HCT116 (cell line): ENCODE results near the gene BRINP3. TPM values are rescaled to one million over a fixed set of nuclear protein-coding genes. Genes with fewer than 3 reads are reported as not detected.

ENCODE experiments used
- ATAC-seq: fragments of 200-7000 bp; cut with Tn5 transposase; 2 replicates; pipeline ENCODE4 v1.9.1; 2020; ENCODE audit warnings: mild to moderate bottlenecking, moderate library complexity
- BruUV-seq: library from RNA; stranded (reverse); fragments of 400-500 nt; replicated peaks from 2 replicates; lab custom pipeline; 2021; lab: Mats Ljungman, UMichigan
- CTCF ChIA-PET: fragments of 300-600 bp; sonication (Branson Sonifier 250); formaldehyde crosslinking; loops from one replicate; lab custom pipeline; 2021; ENCODE audit warnings: antibody characterized with exemption; lab: Charles Lee
- POLR2A ChIA-PET: fragments of 300-600, 350-600 bp; sonication (Branson Sonifier 250); formaldehyde crosslinking; loops from one replicate; lab custom pipeline; 2021; ENCODE audit warnings: antibody characterized with exemption; lab: Charles Lee
- RAD21 ChIA-PET, 2 experiments: fragments of 300-600 bp; sonication (Branson Sonifier 250); formaldehyde crosslinking; loops; one replicate each; lab custom pipeline; 2023; ENCODE audit warnings: low total read pairs in 2 of 2; ENCODE audit not compliant: uncharacterized antibody in 2 of 2, unreplicated experiment in 2 of 2, low non-redundant PET in 1 of 2; lab: Charles Lee
- DNase-seq: peaks from one replicate; pipeline ENCODE4 v3.0.0-alpha.2; 2010; ENCODE audit warnings: low read depth, low spot score
- H2AFZ ChIP-seq: fragments of 200-600 bp; shearing (Covaris generic), sonication (generic); 2 replicates; pipeline ENCODE4 v1.6.1; 2017; ENCODE audit warnings: low read depth, mixed run types, mixed read lengths, antibody characterized with exemption, low read length; ENCODE audit not compliant: poor library complexity, severe bottlenecking
- H3K27ac ChIP-seq: 2 replicates; pipeline ENCODE4 v1.5.1; 2012; ENCODE audit warnings: low read depth, low read length
- H3K27me3 ChIP-seq: fragments of 200-600 bp; sonication (generic); 2 replicates; pipeline ENCODE4 v1.6.1; 2016; ENCODE audit warnings: mixed run types, low read length, mixed read lengths; ENCODE audit not compliant: insufficient read depth
- H3K36me3 ChIP-seq, 2 experiments: fragments of 200-500 bp in 1 of 2; fragments of 200-600 bp in 1 of 2; sonication (Bioruptor generic) in 1 of 2; sonication (generic) in 1 of 2; 2 replicates each; pipeline versions ENCODE4 v1.5.1 to v1.6.1; 2014 to 2016; ENCODE audit warnings: low read length in 2 of 2, inconsistent platforms in 1 of 2, mixed read lengths in 1 of 2, mixed run types in 1 of 2; ENCODE audit not compliant: insufficient read depth in 2 of 2, control insufficient read depth in 1 of 2
- H3K4me1 ChIP-seq, 2 experiments: fragments of 200-600 bp in 1 of 2; sonication (generic) in 1 of 2; 2 replicates each; pipeline versions ENCODE4 v1.5.1 to v1.6.1; 2012 to 2017; ENCODE audit warnings: low read length in 2 of 2, inconsistent platforms in 1 of 2, mild to moderate bottlenecking in 1 of 2, mixed read lengths in 1 of 2, mixed run types in 1 of 2, moderate library complexity in 1 of 2; ENCODE audit not compliant: insufficient read depth in 2 of 2, control insufficient read depth in 1 of 2
- H3K4me2 ChIP-seq: fragments of 200-600 bp; sonication (generic); 2 replicates; pipeline ENCODE4 v1.6.1; 2017; ENCODE audit warnings: mixed run types, low read length, mixed read lengths
- H3K4me3 ChIP-seq, 2 experiments: fragments of 200-600 bp in 1 of 2; sonication (generic) in 1 of 2; replicated peaks in 1 of 2; 2 replicates each; pipeline ENCODE4 v1.5.1; 2011 to 2016; ENCODE audit warnings: low read length in 2 of 2, control low read depth in 1 of 2, low read depth in 1 of 2, mild to moderate bottlenecking in 1 of 2, mixed read lengths in 1 of 2, mixed run types in 1 of 2
- H3K79me2 ChIP-seq: fragments of 200-600 bp; sonication (generic); 2 replicates; pipeline ENCODE4 v1.6.1; 2017; ENCODE audit warnings: mild to moderate bottlenecking, mixed run types, low read length, moderate library complexity, mixed read lengths; ENCODE audit not compliant: insufficient read depth
- H3K9ac ChIP-seq: fragments of 200-600 bp; sonication (generic); 2 replicates; pipeline ENCODE4 v1.6.1; 2016; ENCODE audit warnings: low read length, mixed read lengths
- H3K9me2 ChIP-seq: fragments of 200-600 bp; sonication (generic), shearing (Covaris generic); 2 replicates; pipeline ENCODE4 v1.6.1; 2017; ENCODE audit warnings: mixed run types, mild to moderate bottlenecking, moderate library complexity; ENCODE audit not compliant: insufficient read depth
- H3K9me3 ChIP-seq, 2 experiments: fragments of 200-500 bp in 1 of 2; fragments of 200-600 bp in 1 of 2; sonication (Bioruptor generic) in 1 of 2; sonication (generic) in 1 of 2; 2 replicates each; pipeline ENCODE4 v1.6.1; 2014 to 2017; ENCODE audit warnings: low read length in 2 of 2, mixed read lengths in 2 of 2, inconsistent platforms in 1 of 2, low read depth in 1 of 2, mild to moderate bottlenecking in 1 of 2, mixed run types in 1 of 2, moderate library complexity in 1 of 2; ENCODE audit not compliant: control insufficient read depth in 1 of 2, insufficient read depth in 1 of 2
- H4K20me1 ChIP-seq: fragments of 200-600 bp; sonication (generic), shearing (Covaris generic); 2 replicates; pipeline ENCODE4 v1.6.1; 2017; ENCODE audit warnings: mixed run types, mild to moderate bottlenecking, moderate library complexity; ENCODE audit not compliant: insufficient read depth
- CBX3 ChIP-seq: IDR thresholded peaks from 2 replicates; pipeline ENCODE4 v1.6.1; 2012; ENCODE audit warnings: low read depth
- EGR1 ChIP-seq: IDR thresholded peaks from 2 replicates; pipeline ENCODE4 v1.6.1; 2012; ENCODE audit warnings: low read depth
- ELF1 ChIP-seq: IDR thresholded peaks from 2 replicates; pipeline ENCODE4 v1.6.1; 2012; ENCODE audit warnings: low read depth, borderline replicate concordance
- EZH2 ChIP-seq: fragments of 200-600 bp; sonication (generic); IDR thresholded peaks from 2 replicates; pipeline ENCODE4 v1.6.1; 2017; ENCODE audit warnings: antibody characterized with exemption, mixed run types
- FOSL1 ChIP-seq: IDR thresholded peaks from 2 replicates; pipeline ENCODE4 v1.6.1; 2012; ENCODE audit warnings: low read depth
- POLR2A ChIP-seq: IDR thresholded peaks from 2 replicates; pipeline ENCODE4 v1.7.0; 2011; ENCODE audit warnings: borderline replicate concordance; ENCODE audit not compliant: insufficient read depth, insufficient read length; ENCODE audit errors: extremely low read depth
- RAD21 ChIP-seq: IDR thresholded peaks from 2 replicates; pipeline ENCODE4 v1.6.1; 2012; ENCODE audit warnings: low read depth, mild to moderate bottlenecking
- REST ChIP-seq: IDR thresholded peaks from 2 replicates; pipeline ENCODE4 v1.6.1; 2012; ENCODE audit warnings: low read depth
- SIN3A ChIP-seq: IDR thresholded peaks from 2 replicates; pipeline ENCODE4 v1.6.1; 2012; ENCODE audit warnings: low read depth
- SRF ChIP-seq: IDR thresholded peaks from 2 replicates; pipeline ENCODE4 v1.6.1; 2012; ENCODE audit warnings: low read depth
- ZBTB33 ChIP-seq: IDR thresholded peaks from 2 replicates; pipeline ENCODE4 v1.6.1; 2011; ENCODE audit warnings: mild to moderate bottlenecking, low read length, moderate library complexity; ENCODE audit not compliant: insufficient replicate concordance; ENCODE audit errors: extremely low read depth
- intact Hi-C: fragments of 100-400 bp; cut with micrococcal nuclease; formaldehyde crosslinking; loops from 2 replicates; pipeline ENCODE4 v1.10.0; 2022
- total RNA-seq: library from RNA; stranded (reverse); gene quantifications from one replicate; pipeline ENCODE4 v1.2.1, GENCODE V29; 2021; ENCODE audit not compliant: unreplicated experiment

The BRINP3 gene
- total RNA-seq, 1 experiment from 2014 or later = not detected

GRCh38 chr1:190497565-190497964 lies 19.9 kb upstream of the BRINP3 start:
- RAD21 ChIA-PET = no interaction called here
- ATAC-seq = no peak
- BruUV-seq = no TSS peak
- DNase-seq = no peak
- no peak for TF ChIP-seq EGR1
- no peak for TF ChIP-seq RAD21
- TF ChIP-seq REST = no peak
- TF ChIP-seq ELF1 = no peak
- no peak for TF ChIP-seq SRF
- H3K4me2 ChIP-seq = no peak overlapping the region
- H3K27me3 ChIP-seq = no peaks in the 10 kb centered on the region
- H3K4me1 ChIP-seq = no peaks in the 10 kb centered on the region
- H3K36me3 ChIP-seq = no peaks in the 10 kb centered on the region
- H4K20me1 ChIP-seq = no peaks in the 10 kb centered on the region
- H3K27ac ChIP-seq = no peak overlapping the region
- H3K9me3 ChIP-seq = no peaks in the 10 kb centered on the region
- CTCF ChIA-PET = no interaction called here
- no peak overlapping the region for H3K4me3 ChIP-seq
- intact Hi-C loops = no loop called here
- no peak overlapping the region for H3K9ac ChIP-seq
- POLR2A ChIA-PET = no interaction called here
- H3K9me2 ChIP-seq = no peaks in the 10 kb centered on the region
- no peaks in the 10 kb centered on the region for H3K79me2 ChIP-seq
- no peak overlapping the region for H2AFZ ChIP-seq

- ChIA-PET CTCF (no interaction called here), POLR2A (no interaction called here), RAD21 (no interaction called here)
- BruUV-seq = no TSS peak
- Histone ChIP-seq H3K9me2 (no peaks in the 10 kb centered on the region), H3K27me3 (no peaks in the 10 kb centered on the region), H3K9ac (no peak overlapping the region), H4K20me1 (no peaks in the 10 kb centered on the region), H3K9me3 (no peaks in the 10 kb centered on the region), H3K79me2 (no peaks in the 10 kb centered on the region), H3K27ac (no peak overlapping the region), H3K36me3 (no peaks in the 10 kb centered on the region), H2AFZ (no peak overlapping the region), H3K4me1 (no peaks in the 10 kb centered on the region), H3K4me3 (no peak overlapping the region), H3K4me2 (no peak overlapping the region)
- intact Hi-C loops = no loop called here
- ATAC-seq (no peak), DNase-seq (no peak)
- TF ChIP-seq SIN3A (no peak), FOSL1 (no peak), EGR1 (no peak), SRF (no peak), REST (no peak), ZBTB33 (no peak), RAD21 (no peak), POLR2A (no peak), EZH2 (no peak), CBX3 (no peak)
These were observed 16.8 kb upstream of the BRINP3 start for GRCh38 chr1:190494451-190494850.
